Stomach (tissue), 9 donors: ENCODE measurements around the gene ATP2C1. TPM values are rescaled to one million over a fixed set of nuclear protein-coding genes. Genes with fewer than 3 reads are reported as not detected.

ENCODE experiments used
- DNase-seq, 2 donors: peaks; one replicate each; pipeline versions ENCODE4 v3.0.0 to v3.0.0-alpha.2; 2013 to 2019
- H3K27ac ChIP-seq, 5 donors: fragments of 200-600 bp in 4 of 5; sonication (generic) in 4 of 5; one replicate each; pipeline ENCODE4 v1.5.1; 2013 to 2019; ENCODE audit warnings: mild to moderate bottlenecking in 1 of 5, moderate library complexity in 1 of 5
- H3K27me3 ChIP-seq, 3 donors: fragments of 200-600 bp; sonication (generic); one replicate each; pipeline ENCODE4 v1.5.1; 2017 to 2019; ENCODE audit warnings: mixed run types in 1 of 3
- H3K36me3 ChIP-seq, 4 donors: fragments of 200-600 bp; sonication (generic); 1 replicate in 3 of 4; 2 replicates in 1 of 4; pipeline ENCODE4 v1.5.1; 2016 to 2019
- H3K4me1 ChIP-seq, 4 donors: fragments of 200-600 bp; sonication (generic); one replicate each; pipeline ENCODE4 v1.5.1; 2016 to 2019
- H3K4me3 ChIP-seq, 4 donors: fragments of 200-600 bp; sonication (generic) in 3 of 4; one replicate each; pipeline ENCODE4 v1.5.1; 2016 to 2019; ENCODE audit warnings: mild to moderate bottlenecking in 1 of 4
- H3K9me3 ChIP-seq, 4 donors: fragments of 200-600 bp; sonication (generic); one replicate each; pipeline ENCODE4 v1.5.1; 2016 to 2019
- CTCF ChIP-seq, 7 experiments: fragments of 450-650 bp in 4 of 7; fragments of 200-600 bp in 3 of 7; sonication (generic) in 3 of 7; IDR thresholded peaks; one replicate each; pipeline ENCODE4 v1.5.1; 2016 to 2019; ENCODE audit warnings: antibody characterized with exemption in 7 of 7, control low read depth in 2 of 7, mild to moderate bottlenecking in 1 of 7
- EP300 ChIP-seq: sonication (generic); formaldehyde crosslinking; IDR thresholded peaks from one replicate; pipeline ENCODE4 v1.6.1; 2017; ENCODE audit warnings: antibody characterized with exemption
- POLR2A ChIP-seq, 4 donors: fragments of 450-650 bp; IDR thresholded peaks; one replicate each; pipeline ENCODE4 v1.6.1; 2016; ENCODE audit warnings: antibody characterized with exemption in 4 of 4, control low read depth in 2 of 4, mild to moderate bottlenecking in 1 of 4, moderate library complexity in 1 of 4
- POLR2AphosphoS5 ChIP-seq, 3 donors: sonication (generic); formaldehyde crosslinking; IDR thresholded peaks; one replicate each; pipeline ENCODE4 v1.6.1; 2016; ENCODE audit warnings: antibody characterized with exemption in 3 of 3
- WGBS, 5 donors: extraction: QIAGEN DNeasy Blood & Tissue Kit in 3 of 5; methylation state at CpG; one replicate each; pipeline versions ENCODE4 v1.1.5 to v1.1.7; 2013 to 2018; 5-methylcytosine and 5-hydroxymethylcytosine counted together
- intact Hi-C: fragments of 100-400 bp; cut with DNase I; formaldehyde crosslinking; loops from one replicate; pipeline ENCODE4 v1.15.1; 2023; ENCODE audit warnings: low total_unique reads
- polyA plus RNA-seq, 3 donors: library from polyadenylated mRNA; stranded (reverse); fragments of 200-250 nt; gene quantifications; one replicate each; pipeline ENCODE4 v1.2.3, GENCODE V29; 2013
- total RNA-seq, 5 donors: library from RNA; depleted of rRNA; stranded (reverse); fragments of >200 nt; gene quantifications; one replicate each; pipeline versions ENCODE4 v1.1.0 to v1.2.3, GENCODE V29; 2014 to 2016
- donor health status: healthy with polysubstance abuse.
- donor health status: Bipolar disorder and iron deficiency.
- donor health status: healthy.

The ATP2C1 gene
- total and polyA plus RNA-seq, 8 donors = 10.5 to 114 (median 33.0) TPM

- no peaks in the 10 kb centered on the region for H3K27me3 ChIP-seq
- H3K4me3 ChIP-seq = no peak overlapping the region
- intact Hi-C loops = no loop called here
- H3K27ac ChIP-seq = no peak overlapping the region
- 38 to 69% (median 46%) methylated on average over 2 of the region's 2 CpGs for WGBS, 5 donors
- H3K9me3 ChIP-seq = peaks cover 0 to 7% (median 0%) of the 10 kb centered on the region in 4 donors
- no peaks in the 10 kb centered on the region for H3K4me1 ChIP-seq
- TF ChIP-seq EP300 = no peak
- no peak for TF ChIP-seq CTCF (IDR thresholded peaks at IDR 0.05)
- TF ChIP-seq POLR2A (IDR thresholded peaks at IDR 0.05) = no peak
- no peak for TF ChIP-seq POLR2AphosphoS5 (IDR thresholded peaks at IDR 0.05)
- DNase-seq = no peak
- peaks cover 11 to 80% (median 77%) of the 10 kb centered on the region in 4 donors for H3K36me3 ChIP-seq
Measured at GRCh38 chr3:130950124-130950523, 56.2 kb downstream of the ATP2C1 start.

GRCh38 chr3:130950641-130951040 lies 56.8 kb downstream of the ATP2C1 start:
- no peak overlapping the region for H3K27ac ChIP-seq
- no peak overlapping the region for H3K4me3 ChIP-seq
- no peaks in the 10 kb centered on the region for H3K4me1 ChIP-seq
- peaks cover 11 to 80% (median 77%) of the 10 kb centered on the region in 4 donors for H3K36me3 ChIP-seq
- TF ChIP-seq POLR2AphosphoS5 (IDR thresholded peaks at IDR 0.05) = no peak
- no peak for TF ChIP-seq EP300
- H3K9me3 ChIP-seq = peaks cover 0 to 7% (median 0%) of the 10 kb centered on the region in 4 donors
- intact Hi-C loops = no loop called here
- no peak for DNase-seq
- no peaks in the 10 kb centered on the region for H3K27me3 ChIP-seq

- Histone ChIP-seq H3K36me3 (peaks cover 9 to 71% (median 65%) of the 10 kb centered on the region in 4 donors), H3K4me1 (no peaks in the 10 kb centered on the region), H3K9me3 (no peaks in the 10 kb centered on the region), H3K4me3 (no peak overlapping the region), H3K27me3 (no peaks in the 10 kb centered on the region), H3K27ac (no peak overlapping the region)
- DNase-seq = no peak
- intact Hi-C loops = no loop called here
- WGBS, 5 donors = 86 to 92% (median 87%) methylated on average over 5 of the region's 5 CpGs
- TF ChIP-seq EP300 = no peak
- no peak for TF ChIP-seq POLR2A (IDR thresholded peaks at IDR 0.05)
- no peak for TF ChIP-seq POLR2AphosphoS5 (IDR thresholded peaks at IDR 0.05)
- TF ChIP-seq CTCF (IDR thresholded peaks at IDR 0.05) = no peak
Measured at GRCh38 chr3:130955481-130955880, 61.6 kb downstream of the ATP2C1 start.

- WGBS, 5 donors = 88 to 96% (median 95%) methylated on average over 1 of the region's 1 CpG
- DNase-seq = no peak
- no peak overlapping the region for H3K27ac ChIP-seq
- intact Hi-C loops = no loop called here
- H3K9me3 ChIP-seq = no peaks in the 10 kb centered on the region
- TF ChIP-seq EP300 (no peak), CTCF (IDR thresholded peaks at IDR 0.05) (no peak), POLR2A (IDR thresholded peaks at IDR 0.05) (no peak), POLR2AphosphoS5 (IDR thresholded peaks at IDR 0.05) (no peak)
- H3K4me3 ChIP-seq = no peak overlapping the region
- no peaks in the 10 kb centered on the region for H3K27me3 ChIP-seq
- H3K36me3 ChIP-seq = peaks cover 9 to 79% (median 72%) of the 10 kb centered on the region in 4 donors
- no peaks in the 10 kb centered on the region for H3K4me1 ChIP-seq
Measured at GRCh38 chr3:130956281-130956680, 62.4 kb downstream of the ATP2C1 start.

- H3K9me3 ChIP-seq = no peaks in the 10 kb centered on the region
- WGBS, 5 donors = 81 to 91% (median 83%) methylated on average over 3 of the region's 3 CpGs
- H3K27me3 ChIP-seq = no peaks in the 10 kb centered on the region
- H3K27ac ChIP-seq = no peak overlapping the region
- no peak for TF ChIP-seq POLR2AphosphoS5 (IDR thresholded peaks at IDR 0.05)
- TF ChIP-seq CTCF (IDR thresholded peaks at IDR 0.05) = no peak
- no peak for TF ChIP-seq EP300
- TF ChIP-seq POLR2A (IDR thresholded peaks at IDR 0.05) = no peak
- intact Hi-C loops = no loop called here
- DNase-seq = no peak
- H3K4me3 ChIP-seq = no peak overlapping the region
- no peaks in the 10 kb centered on the region for H3K4me1 ChIP-seq
- H3K36me3 ChIP-seq = peaks cover 9 to 82% (median 75%) of the 10 kb centered on the region in 4 donors
Measured at GRCh38 chr3:130956721-130957120, 62.8 kb downstream of the ATP2C1 start.
